Uterus (tissue), 4 donors: ENCODE data around the gene ATP10A. TPM values are rescaled to one million over a fixed set of nuclear protein-coding genes. Genes with fewer than 3 reads are reported as not detected.

ENCODE experiments used
- DNase-seq, 2 donors: peaks; one replicate each; pipeline ENCODE4 v3.0.0-alpha.2; 2019 to 2020
- H3K27ac ChIP-seq, 2 donors: fragments of 200-600 bp; sonication (generic); 1 replicate in 1 of 2; 2 replicates in 1 of 2; pipeline ENCODE4 v1.5.1; 2016 to 2018
- H3K27me3 ChIP-seq, 2 donors: fragments of 200-600 bp; sonication (generic); one replicate each; pipeline ENCODE4 v1.5.1; 2018 to 2019; ENCODE audit warnings: control low read depth in 1 of 2
- H3K36me3 ChIP-seq, 2 donors: fragments of 200-600 bp; sonication (generic); one replicate each; pipeline ENCODE4 v1.5.1; 2019; ENCODE audit warnings: control low read depth in 1 of 2
- H3K4me1 ChIP-seq, 2 donors: fragments of 200-600 bp; sonication (generic); one replicate each; pipeline ENCODE4 v1.5.1; 2018 to 2019; ENCODE audit warnings: control low read depth in 1 of 2
- H3K4me3 ChIP-seq, 2 donors: fragments of 200-600 bp; sonication (generic); 1 replicate in 1 of 2; 2 replicates in 1 of 2; pipeline ENCODE4 v1.5.1; 2018 to 2019; ENCODE audit warnings: mild to moderate bottlenecking in 1 of 2
- H3K9me3 ChIP-seq, 2 donors: fragments of 200-600 bp; sonication (generic); one replicate each; pipeline ENCODE4 v1.5.1; 2019; ENCODE audit warnings: control low read depth in 1 of 2
- CTCF ChIP-seq, 4 experiments: fragments of 200-600 bp in 2 of 4; fragments of 450-650 bp in 2 of 4; sonication (generic) in 2 of 4; IDR thresholded peaks; one replicate each; pipeline ENCODE4 v1.5.1; 2016 to 2019; ENCODE audit warnings: antibody characterized with exemption in 4 of 4, mild to moderate bottlenecking in 2 of 4, moderate library complexity in 1 of 4
- POLR2A ChIP-seq, 2 donors: fragments of 450-650 bp; IDR thresholded peaks; one replicate each; pipeline ENCODE4 v1.6.1; 2016; ENCODE audit warnings: antibody characterized with exemption in 2 of 2, mild to moderate bottlenecking in 1 of 2, moderate library complexity in 1 of 2
- intact Hi-C: fragments of 100-400 bp; cut with DNase I; formaldehyde crosslinking; loops from one replicate; pipeline ENCODE4 v1.15.1; 2023; ENCODE audit warnings: low total_unique reads
- total RNA-seq, 4 donors: library from RNA; depleted of rRNA in 3 of 4; stranded (reverse); fragments of >200 nt in 3 of 4; gene quantifications; one replicate each; pipeline versions ENCODE4 v1.1.0 to v1.2.4, GENCODE V29; 2014 to 2023
- donor health status: DM: yes; HTN: yes; CAD: no.

The ATP10A gene
- total RNA-seq, 4 donors from 2014 or later, result 0.29 to 3.8 (median 2.5) TPM

GRCh38 chr15:25839638-25840156 lies 23.4 kb downstream of the ATP10A start:
- no peak for DNase-seq
- no peak for TF ChIP-seq POLR2A (IDR thresholded peaks at IDR 0.05)
- TF ChIP-seq CTCF (IDR thresholded peaks at IDR 0.05), result no peak
- Histone ChIP-seq H3K27ac (no peak overlapping the region), H3K4me3 (no peak overlapping the region), H3K4me1 (peaks cover 0 to 10% of the 10 kb centered on the region in 2 donors), H3K36me3 (no peaks in the 10 kb centered on the region), H3K27me3 (no peaks in the 10 kb centered on the region), H3K9me3 (no peaks in the 10 kb centered on the region)
- intact Hi-C loops, result no loop called here

GRCh38 chr15:25838871-25839195 lies 24.3 kb downstream of the ATP10A start:
- DNase-seq, result no peak
- Histone ChIP-seq H3K27ac (no peak overlapping the region), H3K4me3 (no peak overlapping the region), H3K4me1 (peaks cover 0 to 6% of the 10 kb centered on the region in 2 donors), H3K36me3 (no peaks in the 10 kb centered on the region), H3K27me3 (no peaks in the 10 kb centered on the region), H3K9me3 (no peaks in the 10 kb centered on the region)
- intact Hi-C loops, result no loop called here
- no peak for TF ChIP-seq POLR2A (IDR thresholded peaks at IDR 0.05)
- TF ChIP-seq CTCF (IDR thresholded peaks at IDR 0.05), result no peak

GRCh38 chr15:25838191-25838870 lies 24.8 kb downstream of the ATP10A start:
- Histone ChIP-seq H3K27me3 (no peaks in the 10 kb centered on the region), H3K36me3 (no peaks in the 10 kb centered on the region), H3K9me3 (no peaks in the 10 kb centered on the region), H3K27ac (no peak overlapping the region), H3K4me3 (no peak overlapping the region), H3K4me1 (peaks cover 0 to 3% of the 10 kb centered on the region in 2 donors)
- DNase-seq, result no peak
- no peak for TF ChIP-seq CTCF (IDR thresholded peaks at IDR 0.05)
- TF ChIP-seq POLR2A (IDR thresholded peaks at IDR 0.05), result no peak
- intact Hi-C loops, result no loop called here

- no peak for DNase-seq
- H3K4me1 ChIP-seq, result peaks cover 0 to 5% of the 10 kb centered on the region in 2 donors
- H3K9me3 ChIP-seq, result no peaks in the 10 kb centered on the region
- H3K36me3 ChIP-seq, result no peaks in the 10 kb centered on the region
- H3K27me3 ChIP-seq, result no peaks in the 10 kb centered on the region
- H3K27ac ChIP-seq, result peak overlapping the region; percentile 73
- H3K4me3 ChIP-seq, result no peak overlapping the region
- no peak for TF ChIP-seq CTCF (IDR thresholded peaks at IDR 0.05)
- no peak for TF ChIP-seq POLR2A (IDR thresholded peaks at IDR 0.05)
- intact Hi-C loops, result no loop called here
Measured at GRCh38 chr15:25832158-25832557, 31.0 kb downstream of the ATP10A start.

GRCh38 chr15:25830844-25831451 lies 32.2 kb downstream of the ATP10A start:
- Histone ChIP-seq H3K27ac (peak overlapping the region; percentile 73), H3K36me3 (no peaks in the 10 kb centered on the region)
- peak; percentile 71 to 73 for DNase-seq

More at GRCh38 chr15:25830844-25831451, 32.2 kb downstream of the ATP10A start:
- Histone ChIP-seq H3K4me3 (no peak overlapping the region), H3K9me3 (no peaks in the 10 kb centered on the region), H3K27me3 (no peaks in the 10 kb centered on the region), H3K4me1 (peaks cover 0 to 5% of the 10 kb centered on the region in 2 donors)
- intact Hi-C loops, result no loop called here
- TF ChIP-seq CTCF (IDR thresholded peaks at IDR 0.05), result no peak
- no peak for TF ChIP-seq POLR2A (IDR thresholded peaks at IDR 0.05)
